ENCODE data around the gene UBE3C.
"Not testable (repeated sequence)": the region's sequence is repeated elsewhere in the genome, so short reads cannot be mapped to it uniquely, and the experiment has no call there.

Gene UBE3C

DNA sequence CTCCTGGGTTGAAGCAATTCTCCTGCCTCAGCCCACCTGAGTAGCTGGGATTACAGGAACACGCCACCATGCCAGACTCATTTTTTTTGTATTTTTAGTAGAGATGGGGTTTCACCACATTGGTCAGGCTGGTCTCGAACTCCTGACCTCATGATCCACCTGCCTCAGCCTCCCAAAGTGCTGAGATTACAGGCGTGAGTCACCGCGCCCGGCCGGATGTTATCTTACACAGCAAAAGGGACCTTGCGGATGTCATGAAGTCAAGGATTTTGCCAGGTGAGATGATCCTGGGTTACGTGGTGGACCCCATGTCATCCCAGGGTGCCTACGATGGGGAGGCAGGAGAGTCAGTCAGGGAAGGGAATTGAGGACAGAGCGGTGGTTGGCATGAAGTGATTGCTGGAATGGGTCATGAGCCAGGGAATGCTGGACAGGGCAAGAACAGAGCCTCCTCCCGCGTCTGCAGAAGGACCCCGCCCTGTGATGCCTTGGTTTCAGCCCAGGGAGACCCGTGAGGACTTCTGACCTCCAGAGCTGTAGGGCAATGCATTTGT is 8.7 kb upstream of the UBE3C start:
- Histone ChIP-seq H3K27ac (ENCODE audit: low read length) (no peak overlapping the region), H3K27me3 (ENCODE audit: control insufficient read depth in 1 of 2, insufficient read depth in 2 of 2, low read length in 2 of 2) (peaks cover 0 to 4% of the 10 kb centered on the region in 2 donors), H3K4me3 (ENCODE audit: low read length in 2 of 2) (no peak overlapping the region), H3K4me1 (ENCODE audit: control insufficient read depth, insufficient read depth, low read length) (no peaks in the 10 kb centered on the region), H3K9me3 (ENCODE audit: control insufficient read depth in 2 of 2, low read length in 2 of 2) (no peaks in the 10 kb centered on the region), H3K36me3 (ENCODE audit: control insufficient read depth in 2 of 2, insufficient read depth in 2 of 2, low read length in 2 of 2) (no peaks in the 10 kb centered on the region), H3K9ac (ENCODE audit: low read length in 2 of 2) (no peak overlapping the region)

DNA sequence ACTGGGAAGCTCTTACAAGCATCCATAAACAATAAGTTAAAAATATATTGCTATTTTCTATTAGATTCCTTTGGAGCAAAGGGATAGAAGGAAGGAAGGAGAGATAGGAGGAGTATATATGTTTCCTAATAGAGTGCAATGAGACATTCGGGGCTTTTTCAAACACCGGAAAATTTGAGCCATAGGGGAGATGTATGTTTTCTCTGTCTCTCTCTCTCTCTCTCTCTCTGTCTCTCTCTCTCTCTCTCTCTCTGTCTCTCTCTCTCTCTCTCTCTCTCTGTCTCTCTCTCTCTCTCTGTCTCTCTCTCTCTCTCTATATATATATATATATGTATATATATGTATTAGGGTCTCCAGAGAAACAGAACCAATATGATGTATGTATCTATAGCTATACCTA is 7.9 kb upstream of the UBE3C start:
- H3K9ac ChIP-seq (ENCODE audit: low read length in 2 of 2); H3K36me3 ChIP-seq (ENCODE audit: control insufficient read depth in 2 of 2, insufficient read depth in 2 of 2, low read length in 2 of 2); H3K4me1 ChIP-seq (ENCODE audit: control insufficient read depth, insufficient read depth, low read length); H3K9me3 ChIP-seq (ENCODE audit: control insufficient read depth in 2 of 2, low read length in 2 of 2); H3K27ac ChIP-seq (ENCODE audit: low read length); H3K4me3 ChIP-seq (ENCODE audit: low read length in 2 of 2); H3K27me3 ChIP-seq (ENCODE audit: control insufficient read depth in 1 of 2, insufficient read depth in 2 of 2, low read length in 2 of 2): not testable (repeated sequence)

DNA sequence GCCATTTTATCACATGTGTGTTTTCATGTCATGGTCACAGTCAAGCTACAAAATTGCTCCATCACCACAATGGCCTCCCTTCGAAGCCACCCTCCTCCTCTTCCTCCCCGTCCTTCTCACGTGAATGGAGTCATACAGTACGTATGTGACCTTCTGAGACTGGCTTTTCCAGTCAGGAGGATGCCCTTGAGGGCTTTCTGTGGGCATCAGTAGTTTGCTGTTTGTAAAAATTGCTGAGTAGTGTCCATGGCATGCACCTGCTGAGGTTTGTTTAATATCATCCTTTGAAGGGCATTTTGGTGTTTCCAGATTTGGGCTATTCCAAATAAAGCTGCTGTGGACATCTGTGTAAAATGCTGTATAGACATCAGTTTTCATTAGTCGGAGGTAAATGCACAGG is 5.9 kb upstream of the UBE3C start:
- H3K27ac ChIP-seq (ENCODE audit: low read length) = no peak overlapping the region
- no peak overlapping the region for H3K9ac ChIP-seq (ENCODE audit: low read length in 2 of 2)
- H3K27me3 ChIP-seq (ENCODE audit: control insufficient read depth in 1 of 2, insufficient read depth in 2 of 2, low read length in 2 of 2) = peaks cover 0 to 3% of the 10 kb centered on the region in 2 donors
- no peak overlapping the region for H3K4me3 ChIP-seq (ENCODE audit: low read length in 2 of 2)
- no peaks in the 10 kb centered on the region for H3K36me3 ChIP-seq (ENCODE audit: control insufficient read depth in 2 of 2, insufficient read depth in 2 of 2, low read length in 2 of 2)
- no peaks in the 10 kb centered on the region for H3K9me3 ChIP-seq (ENCODE audit: control insufficient read depth in 2 of 2, low read length in 2 of 2)
- no peaks in the 10 kb centered on the region for H3K4me1 ChIP-seq (ENCODE audit: control insufficient read depth, insufficient read depth, low read length)

DNA sequence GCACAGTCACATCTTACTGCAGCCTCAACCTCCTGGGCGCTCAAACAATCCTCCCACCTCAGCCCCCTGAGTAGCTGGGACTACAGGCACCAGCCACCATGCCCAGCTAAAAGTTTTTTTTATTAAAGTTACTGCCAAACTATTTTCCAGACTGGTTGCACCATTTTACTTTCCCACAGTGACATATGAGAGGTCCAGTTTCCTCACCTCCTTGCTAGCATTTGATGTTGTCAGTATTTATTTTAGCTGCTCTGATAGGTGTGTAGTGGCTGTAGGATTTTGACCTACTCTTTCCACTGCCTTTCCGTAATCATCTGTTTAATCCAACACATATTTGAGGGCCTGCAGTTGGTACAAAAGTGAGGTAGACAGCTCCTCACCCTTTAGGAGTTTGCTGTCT is 5.4 kb upstream of the UBE3C start:
- H3K9me3 ChIP-seq (ENCODE audit: control insufficient read depth in 2 of 2, low read length in 2 of 2) = no peaks in the 10 kb centered on the region
- no peak overlapping the region for H3K27ac ChIP-seq (ENCODE audit: low read length)
- no peaks in the 10 kb centered on the region for H3K4me1 ChIP-seq (ENCODE audit: control insufficient read depth, insufficient read depth, low read length)
- H3K27me3 ChIP-seq (ENCODE audit: control insufficient read depth in 1 of 2, insufficient read depth in 2 of 2, low read length in 2 of 2) = peaks cover 0 to 3% of the 10 kb centered on the region in 2 donors
- no peak overlapping the region for H3K9ac ChIP-seq (ENCODE audit: low read length in 2 of 2)
- no peaks in the 10 kb centered on the region for H3K36me3 ChIP-seq (ENCODE audit: control insufficient read depth in 2 of 2, insufficient read depth in 2 of 2, low read length in 2 of 2)
- H3K4me3 ChIP-seq (ENCODE audit: low read length in 2 of 2) = no peak overlapping the region

DNA sequence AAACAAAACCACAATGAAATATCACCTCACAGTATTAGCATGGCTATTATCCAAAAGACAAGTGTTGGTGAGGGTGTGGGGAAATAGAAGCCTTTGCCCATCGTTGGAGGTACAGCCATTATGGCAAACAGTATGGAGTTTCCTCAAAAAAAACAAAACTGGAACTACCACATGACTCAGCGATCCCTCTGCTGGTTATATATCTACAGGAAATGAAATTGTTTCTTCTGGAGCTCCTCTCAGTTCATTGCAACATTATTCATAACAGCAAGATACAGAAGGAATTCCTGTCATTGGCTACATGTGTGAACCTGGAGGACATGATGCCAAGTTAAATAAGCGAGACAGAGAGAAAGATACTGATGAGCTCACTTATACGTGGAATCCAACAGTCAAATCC is 2.4 kb upstream of the UBE3C start:
- Histone ChIP-seq H3K9ac (ENCODE audit: low read length in 2 of 2) (no peak overlapping the region), H3K4me1 (ENCODE audit: control insufficient read depth, insufficient read depth, low read length) (peaks cover 23% of the 10 kb centered on the region), H3K9me3 (ENCODE audit: control insufficient read depth in 2 of 2, low read length in 2 of 2) (no peaks in the 10 kb centered on the region), H3K27me3 (ENCODE audit: control insufficient read depth in 1 of 2, insufficient read depth in 2 of 2, low read length in 2 of 2) (no peaks in the 10 kb centered on the region), H3K4me3 (ENCODE audit: low read length in 2 of 2) (no peak overlapping the region), H3K36me3 (ENCODE audit: control insufficient read depth in 2 of 2, insufficient read depth in 2 of 2, low read length in 2 of 2) (peaks cover 0 to 8% of the 10 kb centered on the region in 2 donors), H3K27ac (ENCODE audit: low read length) (no peak overlapping the region)

DNA sequence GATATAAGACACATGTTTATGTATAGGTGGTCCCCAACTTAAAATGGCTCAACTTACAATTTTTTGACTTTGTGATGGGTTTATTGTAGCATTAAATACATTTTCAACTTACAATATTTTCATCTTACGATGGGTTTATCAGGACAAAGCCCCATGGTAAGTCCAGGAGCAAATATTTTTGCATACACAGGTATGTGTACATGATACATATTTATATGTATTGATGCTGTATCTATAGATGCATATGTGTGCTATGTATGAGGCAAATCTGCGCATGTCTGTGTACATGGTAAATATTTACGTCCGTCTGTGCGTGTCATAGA is 664 bp upstream of the UBE3C start:
- peak overlapping the region; percentile 75 for H3K27ac ChIP-seq (ENCODE audit: low read length)
- no peaks in the 10 kb centered on the region for H3K9me3 ChIP-seq (ENCODE audit: control insufficient read depth in 2 of 2, low read length in 2 of 2)
- peaks cover 28% of the 10 kb centered on the region for H3K4me1 ChIP-seq (ENCODE audit: control insufficient read depth, insufficient read depth, low read length)
- peak overlapping the region; percentile 60 to 69 for H3K4me3 ChIP-seq (ENCODE audit: low read length in 2 of 2)
- peaks cover 0 to 11% of the 10 kb centered on the region in 2 donors for H3K36me3 ChIP-seq (ENCODE audit: control insufficient read depth in 2 of 2, insufficient read depth in 2 of 2, low read length in 2 of 2)
- H3K9ac ChIP-seq (ENCODE audit: low read length in 2 of 2) = peak overlapping the region; percentile 37 to 65
- no peaks in the 10 kb centered on the region for H3K27me3 ChIP-seq (ENCODE audit: control insufficient read depth in 1 of 2, insufficient read depth in 2 of 2, low read length in 2 of 2)

DNA sequence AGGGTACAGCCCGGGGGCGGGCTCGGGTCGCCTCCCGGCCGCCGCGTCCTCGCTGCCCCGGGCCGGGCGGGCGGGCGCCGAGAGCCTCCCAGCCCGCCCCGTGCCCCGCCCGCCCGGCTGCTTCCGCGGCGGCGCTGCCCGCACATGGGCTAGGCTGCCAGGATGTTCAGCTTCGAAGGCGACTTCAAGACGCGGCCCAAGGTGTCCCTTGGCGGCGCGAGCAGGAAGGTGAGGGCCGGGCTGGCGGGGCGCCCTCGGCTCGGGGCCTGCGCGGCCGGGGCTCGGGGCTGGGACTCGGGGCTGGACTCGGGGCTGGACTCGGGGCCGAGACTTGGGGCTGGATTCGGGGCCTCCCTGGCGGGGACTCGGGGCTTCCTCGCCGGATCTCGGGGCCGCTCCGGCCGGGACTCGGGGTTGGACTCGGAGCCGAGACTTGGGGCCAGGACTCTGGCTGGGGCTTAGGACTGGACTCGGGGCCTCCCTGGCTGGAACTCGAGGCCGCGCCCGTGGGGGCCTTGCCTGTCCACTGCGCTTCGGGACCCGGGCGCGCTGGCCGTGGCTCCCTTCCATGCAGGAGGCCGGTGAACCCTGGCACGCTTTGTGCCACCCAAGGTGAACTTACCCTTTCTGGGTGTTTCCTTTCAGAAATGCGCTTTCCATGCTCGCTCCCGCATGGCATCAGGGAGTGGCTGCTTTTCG is 534 bp downstream of the UBE3C start:
- Histone ChIP-seq H3K36me3 (ENCODE audit: control insufficient read depth in 2 of 2, insufficient read depth in 2 of 2, low read length in 2 of 2) (peaks cover 0 to 11% of the 10 kb centered on the region in 2 donors), H3K9me3 (ENCODE audit: control insufficient read depth in 2 of 2, low read length in 2 of 2) (no peaks in the 10 kb centered on the region), H3K27ac (ENCODE audit: low read length) (peak overlapping the region; percentile 76), H3K27me3 (ENCODE audit: control insufficient read depth in 1 of 2, insufficient read depth in 2 of 2, low read length in 2 of 2) (no peaks in the 10 kb centered on the region), H3K9ac (ENCODE audit: low read length in 2 of 2) (peak overlapping the region; percentile 80 to 84), H3K4me1 (ENCODE audit: control insufficient read depth, insufficient read depth, low read length) (peaks cover 28% of the 10 kb centered on the region), H3K4me3 (ENCODE audit: low read length in 2 of 2) (peak overlapping the region; percentile 61 to 87)

DNA sequence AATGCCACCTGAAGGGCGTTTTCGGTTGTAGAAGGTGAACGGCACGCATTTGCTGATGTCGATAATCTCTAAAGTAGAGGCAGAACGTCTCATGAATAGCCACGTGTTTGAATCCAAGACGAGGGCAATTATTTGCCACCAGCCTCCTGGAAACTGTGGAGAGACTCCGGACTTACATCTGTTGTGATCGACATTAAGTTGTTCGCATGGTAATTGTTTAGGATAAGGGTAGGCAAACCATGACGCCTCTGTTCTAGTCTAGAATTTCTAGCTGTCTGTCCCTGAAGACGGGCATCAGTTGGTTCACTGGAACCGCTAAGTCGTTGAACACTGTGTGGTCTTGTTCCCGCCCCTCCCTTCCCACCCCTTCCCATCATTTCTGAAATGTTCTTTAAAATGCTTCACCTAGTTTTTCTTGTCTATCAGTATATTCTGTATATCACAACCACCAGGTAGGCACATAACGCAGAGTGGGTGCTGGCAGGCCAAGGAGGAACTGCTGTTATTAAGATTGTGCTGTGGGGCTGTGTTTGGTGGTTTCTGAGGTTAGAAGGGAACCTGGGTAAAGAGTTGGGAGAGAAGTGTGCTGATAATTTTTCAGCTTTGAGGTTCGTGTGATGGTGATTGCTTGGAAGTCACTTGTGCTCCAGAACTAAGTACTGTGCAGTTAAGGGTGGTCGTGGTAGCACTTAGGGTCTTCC is 1.2 kb downstream of the UBE3C start:
- Histone ChIP-seq H3K27me3 (ENCODE audit: control insufficient read depth in 1 of 2, insufficient read depth in 2 of 2, low read length in 2 of 2) (no peaks in the 10 kb centered on the region), H3K4me3 (ENCODE audit: low read length in 2 of 2) (peak overlapping the region; percentile 61 to 87), H3K9ac (ENCODE audit: low read length in 2 of 2) (peak overlapping the region; percentile 80 to 84), H3K4me1 (ENCODE audit: control insufficient read depth, insufficient read depth, low read length) (peaks cover 28% of the 10 kb centered on the region), H3K27ac (ENCODE audit: low read length) (peak overlapping the region; percentile 76), H3K9me3 (ENCODE audit: control insufficient read depth in 2 of 2, low read length in 2 of 2) (no peaks in the 10 kb centered on the region), H3K36me3 (ENCODE audit: control insufficient read depth in 2 of 2, insufficient read depth in 2 of 2, low read length in 2 of 2) (peaks cover 0 to 11% of the 10 kb centered on the region in 2 donors)

DNA sequence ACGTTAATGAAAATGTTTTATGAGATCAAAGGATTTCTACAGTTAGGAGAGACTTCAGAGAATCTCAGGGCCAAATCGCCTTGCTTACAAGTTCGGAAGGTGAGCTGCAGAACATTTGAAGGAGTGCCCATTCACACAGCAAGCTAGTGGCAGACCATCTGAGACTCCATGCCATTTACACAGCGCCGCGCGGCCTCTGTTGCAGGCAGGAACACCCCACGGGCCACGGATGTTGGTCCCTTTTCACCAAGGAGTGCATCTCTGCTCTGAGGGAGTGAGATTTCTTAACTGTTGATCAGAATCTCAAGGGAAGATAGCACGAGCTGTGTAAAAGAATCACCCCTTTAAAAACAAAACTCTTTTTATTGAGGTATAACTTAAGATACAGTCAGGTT is 1.8 kb downstream of the UBE3C start:
- Histone ChIP-seq H3K27me3 (ENCODE audit: control insufficient read depth in 1 of 2, insufficient read depth in 2 of 2, low read length in 2 of 2) (no peaks in the 10 kb centered on the region), H3K4me1 (ENCODE audit: control insufficient read depth, insufficient read depth, low read length) (peaks cover 28% of the 10 kb centered on the region), H3K9me3 (ENCODE audit: control insufficient read depth in 2 of 2, low read length in 2 of 2) (no peaks in the 10 kb centered on the region), H3K36me3 (ENCODE audit: control insufficient read depth in 2 of 2, insufficient read depth in 2 of 2, low read length in 2 of 2) (peaks cover 0 to 11% of the 10 kb centered on the region in 2 donors), H3K9ac (ENCODE audit: low read length in 2 of 2) (peak overlapping the region; percentile 47 to 80), H3K4me3 (ENCODE audit: low read length in 2 of 2) (peak overlapping the region; percentile 61 to 87), H3K27ac (ENCODE audit: low read length) (no peak overlapping the region)

DNA sequence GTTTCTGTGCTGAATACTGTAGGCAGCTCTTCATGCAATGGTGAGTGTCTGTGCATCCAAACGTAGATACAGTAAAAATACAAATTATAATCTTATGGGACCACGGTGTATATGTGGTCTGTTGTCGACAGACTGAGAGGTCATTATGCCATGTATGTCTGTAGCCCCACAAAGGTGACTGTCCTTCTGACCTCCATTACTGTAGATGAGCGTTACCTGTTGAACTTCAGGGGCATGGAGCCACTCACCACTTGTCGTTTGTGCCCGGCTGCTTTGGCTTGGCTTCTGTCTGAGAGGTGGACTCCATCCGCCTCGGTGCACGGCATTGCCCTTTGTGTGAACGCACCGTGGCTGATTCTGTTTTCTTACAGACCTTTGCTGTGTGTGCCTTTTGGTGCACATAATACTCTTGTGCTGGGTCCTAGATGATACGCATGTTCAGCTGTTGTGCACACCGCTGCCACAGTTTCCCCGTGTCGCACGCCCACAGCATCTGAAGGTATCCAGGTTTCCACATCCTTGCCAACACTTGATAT is 2.9 kb downstream of the UBE3C start:
- no peak overlapping the region for H3K9ac ChIP-seq (ENCODE audit: low read length in 2 of 2)
- no peak overlapping the region for H3K27ac ChIP-seq (ENCODE audit: low read length)
- peaks cover 0 to 11% of the 10 kb centered on the region in 2 donors for H3K36me3 ChIP-seq (ENCODE audit: control insufficient read depth in 2 of 2, insufficient read depth in 2 of 2, low read length in 2 of 2)
- H3K9me3 ChIP-seq (ENCODE audit: control insufficient read depth in 2 of 2, low read length in 2 of 2) = no peaks in the 10 kb centered on the region
- H3K27me3 ChIP-seq (ENCODE audit: control insufficient read depth in 1 of 2, insufficient read depth in 2 of 2, low read length in 2 of 2) = no peaks in the 10 kb centered on the region
- no peak overlapping the region for H3K4me3 ChIP-seq (ENCODE audit: low read length in 2 of 2)
- H3K4me1 ChIP-seq (ENCODE audit: control insufficient read depth, insufficient read depth, low read length) = peaks cover 28% of the 10 kb centered on the region

DNA sequence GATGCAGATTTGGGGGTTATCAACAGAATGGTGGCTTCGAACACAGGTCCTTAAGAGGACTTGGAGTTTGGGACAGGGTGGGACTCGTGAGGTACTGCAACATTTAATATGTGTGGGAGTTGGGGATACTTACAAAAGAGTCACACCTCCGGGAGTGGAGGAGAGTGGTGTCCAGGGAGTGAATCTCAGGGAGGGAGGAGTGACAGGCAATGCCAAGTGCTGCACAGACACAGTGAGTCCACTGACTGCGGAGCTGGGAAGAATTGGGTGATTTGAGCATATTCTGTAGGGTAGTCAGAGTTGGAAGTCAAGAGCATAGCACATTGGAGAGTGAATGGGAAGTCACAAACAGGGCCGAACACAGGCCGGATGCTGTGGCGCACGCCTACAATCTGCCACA is 5.1 kb downstream of the UBE3C start:
- Histone ChIP-seq H3K27me3 (ENCODE audit: control insufficient read depth in 1 of 2, insufficient read depth in 2 of 2, low read length in 2 of 2) (no peaks in the 10 kb centered on the region), H3K27ac (ENCODE audit: low read length) (no peak overlapping the region), H3K9ac (ENCODE audit: low read length in 2 of 2) (peak overlapping the region in 1 of 2 donors; percentile 47), H3K4me1 (ENCODE audit: control insufficient read depth, insufficient read depth, low read length) (peaks cover 28% of the 10 kb centered on the region), H3K36me3 (ENCODE audit: control insufficient read depth in 2 of 2, insufficient read depth in 2 of 2, low read length in 2 of 2) (peaks cover 0 to 11% of the 10 kb centered on the region in 2 donors), H3K9me3 (ENCODE audit: control insufficient read depth in 2 of 2, low read length in 2 of 2) (no peaks in the 10 kb centered on the region), H3K4me3 (ENCODE audit: low read length in 2 of 2) (no peak overlapping the region)
